H9 (cell line): ENCODE data around the gene POTEG. TPM values are rescaled to one million over a fixed set of nuclear protein-coding genes. Genes with fewer than 3 reads are reported as not detected.
"Not testable (repeated sequence)": the region's sequence is repeated elsewhere in the genome, so short reads cannot be mapped to it uniquely, and the experiment has no call there.

ENCODE experiments used
- DNase-seq: peaks from one replicate; pipeline ENCODE4 v3.0.0-alpha.2; 2017
- H2AFZ ChIP-seq: one replicate; pipeline ENCODE4 v1.6.1; 2013; ENCODE audit warnings: mild to moderate bottlenecking, low read length, control low read depth, moderate library complexity
- H2AK5ac ChIP-seq: 2 replicates; pipeline ENCODE4 v1.6.1; 2013; ENCODE audit warnings: low read length, control low read depth, mixed read lengths; ENCODE audit not compliant: insufficient read length
- H2BK120ac ChIP-seq: one replicate; pipeline ENCODE4 v1.6.1; 2013; ENCODE audit warnings: low read depth, mild to moderate bottlenecking, low read length, control low read depth, inconsistent platforms; ENCODE audit not compliant: poor library complexity, severe bottlenecking
- H2BK12ac ChIP-seq: 2 replicates; pipeline ENCODE4 v1.6.1; 2013; ENCODE audit warnings: low read length, control low read depth, mixed read lengths, low read depth; ENCODE audit not compliant: insufficient read length
- H2BK15ac ChIP-seq: 2 replicates; pipeline ENCODE4 v1.6.1; 2013; ENCODE audit warnings: low read depth, low read length, control low read depth
- H2BK20ac ChIP-seq: one replicate; pipeline ENCODE4 v1.6.1; 2013; ENCODE audit warnings: low read depth, mild to moderate bottlenecking, low read length, control low read depth, inconsistent platforms; ENCODE audit not compliant: poor library complexity, severe bottlenecking
- H2BK5ac ChIP-seq: 2 replicates; pipeline ENCODE4 v1.6.1; 2013; ENCODE audit warnings: low read length, control low read depth, mixed read lengths; ENCODE audit not compliant: insufficient read length
- H3K14ac ChIP-seq: 2 replicates; pipeline ENCODE4 v1.6.1; 2013; ENCODE audit warnings: low read length, control low read depth; ENCODE audit not compliant: insufficient read depth
- H3K18ac ChIP-seq: 2 replicates; pipeline ENCODE4 v1.6.1; 2013; ENCODE audit warnings: low read depth, mild to moderate bottlenecking, mixed read lengths, low read length, control low read depth; ENCODE audit not compliant: insufficient read length
- H3K23ac ChIP-seq: 2 replicates; pipeline ENCODE4 v1.6.1; 2013; ENCODE audit warnings: low read length, control low read depth, mixed read lengths, low read depth; ENCODE audit not compliant: insufficient read length
- H3K23me2 ChIP-seq: 2 replicates; pipeline ENCODE4 v1.6.1; 2013; ENCODE audit warnings: low read depth, mild to moderate bottlenecking, mixed read lengths, low read length, control low read depth; ENCODE audit not compliant: insufficient read length, poor library complexity, severe bottlenecking
- H3K27ac ChIP-seq: 2 replicates; pipeline ENCODE4 v1.5.1; 2013; ENCODE audit warnings: low read length, control low read depth, mixed read lengths, low read depth; ENCODE audit not compliant: insufficient read length
- H3K27me3 ChIP-seq: 2 replicates; pipeline ENCODE4 v1.6.1; 2013; ENCODE audit warnings: low read length, control low read depth, inconsistent platforms; ENCODE audit not compliant: insufficient read depth
- H3K4ac ChIP-seq: 2 replicates; pipeline ENCODE4 v1.6.1; 2013; ENCODE audit warnings: low read depth, mild to moderate bottlenecking, control low read depth, inconsistent platforms, low read length, moderate library complexity
- H3K4me1 ChIP-seq: 2 replicates; pipeline ENCODE4 v1.6.1; 2013; ENCODE audit warnings: low read length, control low read depth, inconsistent platforms; ENCODE audit not compliant: insufficient read depth
- H3K4me2 ChIP-seq: 2 replicates; pipeline ENCODE4 v1.6.1; 2013; ENCODE audit warnings: low read length, control low read depth, mixed read lengths; ENCODE audit not compliant: insufficient read length, insufficient read depth
- H3K56ac ChIP-seq: 2 replicates; pipeline ENCODE4 v1.6.1; 2013; ENCODE audit warnings: low read depth, mild to moderate bottlenecking, mixed read lengths, low read length, control low read depth; ENCODE audit not compliant: insufficient read length
- H3K79me1 ChIP-seq: 2 replicates; pipeline ENCODE4 v1.6.1; 2013; ENCODE audit warnings: low read depth, mild to moderate bottlenecking, moderate library complexity, low read length, control low read depth, inconsistent platforms; ENCODE audit not compliant: insufficient read depth, poor library complexity, severe bottlenecking
- H3K79me2 ChIP-seq: 2 replicates; pipeline ENCODE4 v1.6.1; 2013; ENCODE audit warnings: low read length, control low read depth, inconsistent platforms; ENCODE audit not compliant: insufficient read depth
- H3K9ac ChIP-seq: 2 replicates; pipeline ENCODE4 v1.6.1; 2013; ENCODE audit warnings: low read length, control low read depth, mixed read lengths; ENCODE audit not compliant: insufficient read length; ENCODE audit errors: extremely low read depth
- H3K9me3 ChIP-seq: one replicate; pipeline ENCODE4 v1.6.1; 2013; ENCODE audit warnings: low read depth, low read length, inconsistent platforms; ENCODE audit not compliant: control insufficient read depth
- H3T11ph ChIP-seq: one replicate; pipeline ENCODE4 v1.6.1; 2013; ENCODE audit warnings: mild to moderate bottlenecking, low read length, control low read depth, inconsistent platforms
- H4K20me1 ChIP-seq: one replicate; pipeline ENCODE4 v1.6.1; 2013; ENCODE audit not compliant: control insufficient read depth, insufficient read length, insufficient read depth
- H4K5ac ChIP-seq: 2 replicates; pipeline ENCODE4 v1.6.1; 2013; ENCODE audit warnings: low read depth, mild to moderate bottlenecking, mixed read lengths, low read length, control low read depth; ENCODE audit not compliant: insufficient read length
- H4K8ac ChIP-seq: replicated peaks from 2 replicates; pipeline ENCODE4 v1.6.1; 2013; ENCODE audit warnings: low read length, control low read depth, mixed read lengths, low read depth; ENCODE audit not compliant: insufficient read length
- H4K91ac ChIP-seq: 2 replicates; pipeline ENCODE4 v1.6.1; 2013; ENCODE audit warnings: low read depth, mild to moderate bottlenecking, moderate library complexity, mixed read lengths, low read length, control low read depth; ENCODE audit not compliant: insufficient read length
- H3K27ac Mint-ChIP-seq, 3 experiments: 2 replicates in 2 of 3; 3 replicates in 1 of 3; pipeline ENCODE4 v1.8.0; 2020 to 2021; ENCODE audit warnings: mixed read lengths in 3 of 3, mild to moderate bottlenecking in 1 of 3, moderate library complexity in 1 of 3
- H3K27me3 Mint-ChIP-seq: 2 replicates; pipeline ENCODE4 v1.8.0; 2021; ENCODE audit warnings: low read depth, mild to moderate bottlenecking, moderate library complexity, mixed read lengths
- H3K36me3 Mint-ChIP-seq, 3 experiments: 2 replicates in 2 of 3; 3 replicates in 1 of 3; pipeline ENCODE4 v1.8.0; 2020 to 2021; ENCODE audit warnings: low read depth in 3 of 3, mixed read lengths in 3 of 3; ENCODE audit not compliant: insufficient read depth in 1 of 3
- H3K4me1 Mint-ChIP-seq, 2 experiments: 2 replicates each; pipeline ENCODE4 v1.8.0; 2020; ENCODE audit warnings: mixed read lengths in 2 of 2
- H3K4me3 Mint-ChIP-seq, 2 experiments: 2 replicates in 1 of 2; 3 replicates in 1 of 2; pipeline ENCODE4 v1.8.0; 2020 to 2021; ENCODE audit warnings: mild to moderate bottlenecking in 2 of 2, mixed read lengths in 2 of 2, moderate library complexity in 1 of 2
- H3K9me3 Mint-ChIP-seq, 2 experiments: 2 replicates in 1 of 2; 3 replicates in 1 of 2; pipeline ENCODE4 v1.8.0; 2020; ENCODE audit warnings: mild to moderate bottlenecking in 2 of 2, mixed read lengths in 2 of 2, moderate library complexity in 1 of 2
- WGBS: extraction: QIAGEN DNeasy Blood & Tissue Kit; methylation state at CpG from one replicate; pipeline ENCODE4 v1.1.7; 2013; ENCODE audit warnings: missing lambda C conversion rate, low lambda C conversion rate, mixed read lengths; ENCODE audit not compliant: insufficient read length; ENCODE audit errors: extremely low coverage; 5-methylcytosine and 5-hydroxymethylcytosine counted together
- total RNA-seq: library from RNA; stranded (reverse); gene quantifications from 2 replicates; pipeline ENCODE4 v1.2.1, GENCODE V29; 2021

POTEG gene
- total RNA-seq, 1 experiment from 2014 or later, result not detected

DNA sequence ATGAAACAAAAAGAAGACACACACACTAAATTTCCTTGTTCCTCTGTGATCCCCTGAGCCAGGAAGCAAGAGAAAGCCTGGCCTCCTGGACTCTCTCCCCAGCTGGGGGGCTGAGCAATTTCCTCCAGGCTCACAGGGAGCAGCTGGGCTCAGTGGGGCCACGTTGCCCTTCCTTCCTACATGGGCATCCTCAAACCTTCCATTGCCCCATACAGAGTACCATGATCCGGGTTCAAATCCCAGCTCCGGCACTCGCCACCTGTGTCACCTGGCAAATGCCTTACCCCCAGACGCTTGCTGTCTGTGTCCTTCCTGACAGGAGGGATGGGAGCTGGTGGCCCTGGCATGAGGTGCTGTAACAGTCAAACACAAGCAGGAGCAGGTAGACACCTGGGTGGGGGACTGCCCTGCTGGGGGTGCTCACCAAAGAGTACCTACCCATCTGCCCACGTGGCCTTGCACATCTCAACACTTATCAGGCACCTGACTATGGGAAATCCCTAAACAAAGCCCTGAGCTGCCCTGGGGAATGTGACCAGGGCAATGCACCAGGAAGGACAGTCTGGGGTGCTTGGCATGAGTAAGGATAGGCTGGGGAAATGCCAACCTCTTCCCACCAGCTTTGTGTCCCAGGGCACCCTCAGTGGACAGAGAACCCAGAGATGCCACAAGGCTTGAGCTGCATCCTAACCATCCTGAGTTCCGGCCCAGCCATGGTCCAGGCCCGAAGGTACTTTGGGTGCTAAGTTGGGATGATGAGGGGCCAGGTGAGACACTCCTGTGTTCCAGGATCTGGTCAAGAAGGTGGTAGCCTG, 2.4 kb upstream of the POTEG start:
- H3T11ph ChIP-seq, H3K27ac ChIP-seq, H3K18ac ChIP-seq, H3K23ac ChIP-seq, H3K36me3 Mint-ChIP-seq, H3K27ac Mint-ChIP-seq, H2AFZ ChIP-seq, H3K4me2 ChIP-seq, H2BK15ac ChIP-seq, H2BK20ac ChIP-seq, H3K4me1 ChIP-seq, H2AK5ac ChIP-seq, H3K14ac ChIP-seq, DNase-seq, H3K27me3 ChIP-seq, H4K8ac ChIP-seq, H3K4ac ChIP-seq, H2BK120ac ChIP-seq, H4K5ac ChIP-seq, H3K79me2 ChIP-seq, H3K9me3 ChIP-seq, H3K9ac ChIP-seq, H4K91ac ChIP-seq, H3K4me1 Mint-ChIP-seq, H2BK5ac ChIP-seq, H3K56ac ChIP-seq, H4K20me1 ChIP-seq, H3K79me1 ChIP-seq, H3K27me3 Mint-ChIP-seq, H2BK12ac ChIP-seq, H3K9me3 Mint-ChIP-seq, H3K23me2 ChIP-seq, H3K4me3 Mint-ChIP-seq: not testable (repeated sequence)
- WGBS, result no CpG with 5 or more reads among the region's 8 CpGs

DNA sequence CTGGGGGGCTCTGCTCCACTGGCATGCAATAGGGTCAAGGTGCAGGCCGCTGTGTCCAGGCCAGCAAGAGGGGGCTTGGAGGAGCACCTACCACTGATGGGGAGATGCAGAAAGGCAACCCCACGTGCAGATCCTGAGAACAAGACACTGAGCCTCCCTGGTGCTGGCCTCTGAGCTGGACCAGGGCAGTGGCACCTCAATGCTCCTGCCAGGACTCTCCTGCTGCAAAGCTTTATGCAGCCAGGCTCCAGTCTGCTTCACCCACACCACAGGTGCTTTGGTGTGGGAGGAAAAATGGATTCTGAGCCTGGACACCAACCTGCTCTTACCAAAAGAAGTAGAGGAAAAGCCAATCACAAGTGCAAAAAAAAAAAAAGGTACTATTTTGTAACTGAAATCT, 1.7 kb upstream of the POTEG start:
- H2BK12ac ChIP-seq, H3K9ac ChIP-seq, H2BK5ac ChIP-seq, H4K20me1 ChIP-seq, H3K79me2 ChIP-seq, H2BK15ac ChIP-seq, H4K91ac ChIP-seq, H2BK120ac ChIP-seq, H3K4me2 ChIP-seq, H4K5ac ChIP-seq, H3K27me3 Mint-ChIP-seq, H3K4me1 Mint-ChIP-seq, H3K4me3 Mint-ChIP-seq, H3K23ac ChIP-seq, H3K9me3 Mint-ChIP-seq, H2AFZ ChIP-seq, H2BK20ac ChIP-seq, H3K36me3 Mint-ChIP-seq, H3K9me3 ChIP-seq, H3K23me2 ChIP-seq, H4K8ac ChIP-seq, H3K56ac ChIP-seq, H3K27ac Mint-ChIP-seq, H3K4ac ChIP-seq, H3K18ac ChIP-seq, H3K27me3 ChIP-seq, H3K27ac ChIP-seq, H3K4me1 ChIP-seq, H3T11ph ChIP-seq, H3K14ac ChIP-seq, H2AK5ac ChIP-seq, H3K79me1 ChIP-seq, DNase-seq: not testable (repeated sequence)
- WGBS, result no CpG with 5 or more reads among the region's 2 CpGs
